Measurements from ENCODE around the gene PRR33. TPM values are rescaled to one million over a fixed set of nuclear protein-coding genes. Genes with fewer than 3 reads are reported as not detected.

Gene PRR33
- total and polyA plus RNA-seq, 4 donors, result not detected

GRCh38 chr11:1929621-1930461 lies 38.1 kb upstream of the PRR33 start:
- DNase-seq (ENCODE audit: low spot score), result no peak
- no peak overlapping the region for H3K9ac ChIP-seq (ENCODE audit: low read depth in 1 of 2, low read length in 2 of 2)
- no peak for TF ChIP-seq JUND (IDR thresholded peaks at IDR 0.05)
- TF ChIP-seq HNF4G (IDR thresholded peaks at IDR 0.05), result no peak
- TF ChIP-seq ATF3 (IDR thresholded peaks at IDR 0.05), result no peak
- TF ChIP-seq FOXA1 (IDR thresholded peaks at IDR 0.05), result no peak
- no peak for TF ChIP-seq CTCF (IDR thresholded peaks at IDR 0.05; ENCODE audit: low read depth, low read length, missing input control)
- TF ChIP-seq YY1 (IDR thresholded peaks at IDR 0.05), result no peak
- no peak for TF ChIP-seq MAX (IDR thresholded peaks at IDR 0.05)
- no peak for TF ChIP-seq HNF4A (conservative IDR thresholded peaks at IDR 0.05)
- no peak for TF ChIP-seq GABPA (IDR thresholded peaks at IDR 0.05 in 1 of 2, conservative IDR thresholded peaks at IDR 0.05 in 1 of 2)
- whole genome bisulfite sequencing, result 91% methylated on average over 25 of the region's 25 CpGs
- no peaks in the 10 kb centered on the region for H3K27me3 ChIP-seq (ENCODE audit: control insufficient read depth in 4 of 4, insufficient read depth in 4 of 4, low read length in 3 of 4)
- no peaks in the 10 kb centered on the region for H3K9me3 ChIP-seq (ENCODE audit: control insufficient read depth in 4 of 4, low read length in 3 of 4)
- no peaks in the 10 kb centered on the region for H3K4me1 ChIP-seq (ENCODE audit: control insufficient read depth in 4 of 4, insufficient read depth in 4 of 4, low read length in 3 of 4)
- H3K27ac ChIP-seq (ENCODE audit: low read depth in 1 of 2, low read length in 2 of 2), result no peak overlapping the region
- H3K4me3 ChIP-seq (ENCODE audit: low read depth in 1 of 3, low read length in 3 of 3), result no peak overlapping the region
- no peaks in the 10 kb centered on the region for H3K36me3 ChIP-seq (ENCODE audit: control insufficient read depth in 4 of 4, insufficient read depth in 3 of 4, low read depth in 1 of 4, low read length in 3 of 4)

- H3K4me1 ChIP-seq (ENCODE audit: control insufficient read depth in 4 of 4, insufficient read depth in 4 of 4, low read length in 3 of 4), result no peaks in the 10 kb centered on the region
- no peak overlapping the region for H3K27ac ChIP-seq (ENCODE audit: low read depth in 1 of 2, low read length in 2 of 2)
- no peak overlapping the region for H3K9ac ChIP-seq (ENCODE audit: low read depth in 1 of 2, low read length in 2 of 2)
- TF ChIP-seq ATF3 (IDR thresholded peaks at IDR 0.05), result no peak
- no peak for TF ChIP-seq ZBTB33 (IDR thresholded peaks at IDR 0.05)
- no peak for TF ChIP-seq REST (IDR thresholded peaks at IDR 0.05)
- TF ChIP-seq YY1 (IDR thresholded peaks at IDR 0.05), result no peak
- TF ChIP-seq FOXA2 (IDR thresholded peaks at IDR 0.05), result no peak
- WGBS, result 96% methylated on average over 35 of the region's 35 CpGs
- no peaks in the 10 kb centered on the region for H3K27me3 ChIP-seq (ENCODE audit: control insufficient read depth in 4 of 4, insufficient read depth in 4 of 4, low read length in 3 of 4)
- no peaks in the 10 kb centered on the region for H3K9me3 ChIP-seq (ENCODE audit: control insufficient read depth in 4 of 4, low read length in 3 of 4)
- DNase-seq (ENCODE audit: low spot score), result no peak
- no peak overlapping the region for H3K4me3 ChIP-seq (ENCODE audit: low read depth in 1 of 3, low read length in 3 of 3)
- H3K36me3 ChIP-seq (ENCODE audit: control insufficient read depth in 4 of 4, insufficient read depth in 3 of 4, low read depth in 1 of 4, low read length in 3 of 4), result no peaks in the 10 kb centered on the region
Measured at GRCh38 chr11:1928891-1929541, 37.3 kb upstream of the PRR33 start.
